ENCODE measurements around the gene NLN. TPM values are rescaled to one million over a fixed set of nuclear protein-coding genes. Genes with fewer than 3 reads are reported as not detected.
"Not testable (repeated sequence)": the region's sequence is repeated elsewhere in the genome, so short reads cannot be mapped to it uniquely, and the experiment has no call there.

The NLN gene
- total RNA-seq, 4 donors from 2014 or later: 6.5 to 11.5 (median 9.8) TPM

DNA sequence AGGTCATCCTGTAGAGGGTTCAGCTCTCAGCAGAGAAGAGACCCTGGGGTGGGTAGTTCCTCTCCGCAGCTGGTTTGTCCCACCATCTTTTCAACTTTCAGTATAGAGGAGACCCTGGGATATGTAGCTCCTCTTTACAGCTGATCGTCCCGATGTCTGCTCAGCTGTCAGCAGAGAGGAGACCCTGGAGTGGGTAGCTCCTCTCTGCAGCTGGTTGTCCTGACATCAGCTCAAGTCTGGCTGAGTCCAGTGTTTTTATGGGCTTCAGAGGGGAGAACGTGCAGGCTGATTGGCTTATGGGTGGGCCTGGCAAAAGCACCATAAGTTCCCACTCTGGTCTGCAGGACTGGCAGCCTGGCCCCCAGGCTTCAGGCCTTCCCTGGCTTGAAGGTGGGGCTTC is 80.8 kb downstream of the NLN start:
- Histone ChIP-seq H3K36me3 (peaks cover 0 to 23% of the 10 kb centered on the region in 2 donors), H3K27ac (no peak overlapping the region), H3K4me3 (no peak overlapping the region), H3K27me3 (no peaks in the 10 kb centered on the region), H3K9me3 (no peaks in the 10 kb centered on the region), H3K4me1 (peaks cover 0 to 15% (median 0%) of the 10 kb centered on the region in 3 donors)
- no CpG with 5 or more reads among the region's 4 CpGs for WGBS, 2 donors (ENCODE audit: low coverage in 1 of 2)
- no peak for ATAC-seq
- TF ChIP-seq POLR2A (IDR thresholded peaks at IDR 0.05): no peak
- TF ChIP-seq EP300 (IDR thresholded peaks at IDR 0.05): no peak
- TF ChIP-seq, protein P1, sequence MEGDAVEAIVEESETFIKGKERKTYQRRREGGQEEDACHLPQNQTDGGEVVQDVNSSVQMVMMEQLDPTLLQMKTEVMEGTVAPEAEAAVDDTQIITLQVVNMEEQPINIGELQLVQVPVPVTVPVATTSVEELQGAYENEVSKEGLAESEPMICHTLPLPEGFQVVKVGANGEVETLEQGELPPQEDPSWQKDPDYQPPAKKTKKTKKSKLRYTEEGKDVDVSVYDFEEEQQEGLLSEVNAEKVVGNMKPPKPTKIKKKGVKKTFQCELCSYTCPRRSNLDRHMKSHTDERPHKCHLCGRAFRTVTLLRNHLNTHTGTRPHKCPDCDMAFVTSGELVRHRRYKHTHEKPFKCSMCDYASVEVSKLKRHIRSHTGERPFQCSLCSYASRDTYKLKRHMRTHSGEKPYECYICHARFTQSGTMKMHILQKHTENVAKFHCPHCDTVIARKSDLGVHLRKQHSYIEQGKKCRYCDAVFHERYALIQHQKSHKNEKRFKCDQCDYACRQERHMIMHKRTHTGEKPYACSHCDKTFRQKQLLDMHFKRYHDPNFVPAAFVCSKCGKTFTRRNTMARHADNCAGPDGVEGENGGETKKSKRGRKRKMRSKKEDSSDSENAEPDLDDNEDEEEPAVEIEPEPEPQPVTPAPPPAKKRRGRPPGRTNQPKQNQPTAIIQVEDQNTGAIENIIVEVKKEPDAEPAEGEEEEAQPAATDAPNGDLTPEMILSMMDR (IDR thresholded peaks at IDR 0.05): no peak
- no peak for TF ChIP-seq POLR2AphosphoS5 (IDR thresholded peaks at IDR 0.05)

DNA sequence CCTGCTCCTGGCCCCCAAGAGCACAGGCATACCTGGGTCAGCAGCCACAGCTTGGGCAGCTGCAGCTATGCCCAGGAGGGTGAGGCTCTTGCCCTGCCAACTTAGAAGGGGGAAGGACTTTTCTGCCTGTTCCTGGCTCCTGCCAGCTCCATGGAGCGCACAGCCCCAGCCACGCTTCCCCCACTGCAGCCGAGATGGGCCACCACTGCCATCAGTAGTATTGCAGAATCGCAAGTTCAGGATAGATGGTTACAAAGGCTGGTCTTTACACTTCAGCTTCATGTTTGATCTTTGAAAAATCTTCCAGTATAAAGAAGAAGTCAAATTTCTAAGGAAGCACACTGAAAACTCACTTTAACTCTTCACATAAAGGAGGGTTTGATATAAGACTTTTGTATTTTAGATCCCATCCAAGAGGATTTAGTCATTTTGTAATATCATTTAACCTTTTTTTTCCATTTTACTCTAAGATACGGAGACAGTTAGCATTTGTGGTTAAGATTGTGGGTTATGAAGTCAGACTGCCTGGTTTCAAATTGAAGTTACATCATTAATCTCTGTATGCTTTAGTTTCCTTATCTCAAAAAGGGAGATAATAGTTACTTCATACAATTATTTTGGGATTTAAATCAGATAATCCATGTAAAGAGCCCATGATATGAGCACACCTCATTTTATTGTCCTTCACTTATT is 81.8 kb downstream of the NLN start:
- H3K27ac ChIP-seq: no peak overlapping the region
- H3K9me3 ChIP-seq: no peaks in the 10 kb centered on the region
- TF ChIP-seq, protein P1 (IDR thresholded peaks at IDR 0.05): no peak
- TF ChIP-seq POLR2A (IDR thresholded peaks at IDR 0.05): no peak
- TF ChIP-seq EP300 (IDR thresholded peaks at IDR 0.05): no peak
- no peak for TF ChIP-seq POLR2AphosphoS5 (IDR thresholded peaks at IDR 0.05)
- no peak overlapping the region for H3K4me3 ChIP-seq
- WGBS, 2 donors (ENCODE audit: low coverage in 1 of 2): 87 to 90% methylated on average over 2 to 5 of the region's 5 CpGs
- H3K27me3 ChIP-seq: no peaks in the 10 kb centered on the region
- H3K4me1 ChIP-seq: peaks cover 0 to 15% (median 0%) of the 10 kb centered on the region in 3 donors
- peaks cover 0 to 19% of the 10 kb centered on the region in 2 donors for H3K36me3 ChIP-seq
- no peak for ATAC-seq

DNA sequence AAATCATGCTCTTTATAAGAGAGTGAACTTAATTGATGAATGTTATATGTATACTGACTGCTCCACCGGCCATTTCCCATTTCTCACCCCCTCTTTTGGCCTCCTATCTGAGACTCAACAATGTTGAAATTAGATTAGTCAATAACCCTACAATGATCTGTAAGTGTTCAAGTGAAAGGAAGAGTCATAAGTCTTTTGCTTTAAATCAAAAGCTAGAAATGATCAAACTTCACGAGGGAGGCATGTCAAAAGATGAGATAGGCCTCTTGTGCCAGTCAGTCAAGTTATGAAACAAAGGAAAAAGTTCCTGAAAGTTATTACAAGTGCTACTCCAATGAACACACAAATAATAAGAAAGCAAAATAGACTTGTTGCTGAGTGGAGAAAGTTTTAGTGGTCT is 83.1 kb downstream of the NLN start:
- H3K4me3 ChIP-seq: no peak overlapping the region
- ATAC-seq: no peak
- 81 to 97% methylated on average over 2 of the region's 2 CpGs for WGBS, 2 donors (ENCODE audit: low coverage in 1 of 2)
- no peaks in the 10 kb centered on the region for H3K27me3 ChIP-seq
- TF ChIP-seq POLR2AphosphoS5 (IDR thresholded peaks at IDR 0.05): no peak
- TF ChIP-seq, protein P1 (IDR thresholded peaks at IDR 0.05): no peak
- H3K36me3 ChIP-seq: peaks cover 0 to 23% of the 10 kb centered on the region in 2 donors
- no peak overlapping the region for H3K27ac ChIP-seq
- peaks cover 0 to 15% (median 0%) of the 10 kb centered on the region in 3 donors for H3K4me1 ChIP-seq
- no peaks in the 10 kb centered on the region for H3K9me3 ChIP-seq

DNA sequence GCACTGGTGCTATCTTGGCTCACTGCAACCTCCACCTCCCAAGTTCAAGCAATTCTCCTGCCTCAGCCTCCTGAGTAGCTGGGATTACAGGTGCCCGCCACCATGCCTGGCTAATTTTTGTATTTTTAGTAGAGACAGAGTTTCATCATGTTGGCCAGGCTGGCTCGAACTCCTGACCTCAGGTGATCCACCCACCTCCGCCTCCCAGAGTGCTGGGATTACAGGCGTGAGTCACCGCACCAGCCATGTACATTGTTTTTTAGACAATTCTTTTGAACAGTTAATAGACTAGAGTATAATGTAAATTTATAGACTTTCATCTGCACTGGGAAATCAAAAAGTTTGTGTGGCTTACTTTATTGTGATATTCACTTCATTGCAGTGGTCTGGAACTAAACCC is 85.5 kb downstream of the NLN start:
- 80 to 97% methylated on average over 1 to 4 of the region's 5 CpGs for WGBS, 2 donors (ENCODE audit: low coverage in 1 of 2)
- H3K27ac ChIP-seq, H3K4me3 ChIP-seq, ATAC-seq, H3K9me3 ChIP-seq, H3K4me1 ChIP-seq, H3K27me3 ChIP-seq: not testable (repeated sequence)
- H3K36me3 ChIP-seq: peaks cover 0 to 33% of the 10 kb centered on the region in 2 donors

DNA sequence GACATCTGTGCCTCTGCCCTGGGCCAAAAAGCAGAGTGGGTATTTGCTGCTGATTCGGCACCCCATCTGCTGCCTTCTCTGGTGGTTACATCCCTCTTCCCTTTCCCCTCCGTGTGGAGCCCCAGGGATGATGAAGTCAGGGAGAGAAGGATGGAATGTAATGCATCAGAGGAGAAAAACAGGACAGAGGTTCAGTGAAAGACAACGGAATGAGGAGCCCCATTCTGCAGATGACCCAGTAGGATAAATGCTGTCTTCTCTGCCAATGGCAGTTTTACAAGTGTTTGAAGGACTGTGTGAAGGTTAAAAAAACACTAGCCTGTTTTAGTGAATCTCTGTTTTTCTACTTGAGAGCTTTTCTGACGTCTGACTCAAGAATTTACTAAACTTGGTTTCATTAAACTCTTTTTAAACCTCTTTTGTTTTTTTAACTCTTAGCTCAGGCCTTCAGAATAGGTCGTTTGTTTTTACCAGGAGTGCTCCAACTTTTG is 86.3 kb downstream of the NLN start:
- TF ChIP-seq POLR2AphosphoS5 (IDR thresholded peaks at IDR 0.05) (no peak), POLR2A (IDR thresholded peaks at IDR 0.05) (no peak), EP300 (IDR thresholded peaks at IDR 0.05) (no peak)
- TF ChIP-seq, protein P1 (IDR thresholded peaks at IDR 0.05): no peak
- no peaks in the 10 kb centered on the region for H3K4me1 ChIP-seq
- H3K36me3 ChIP-seq: peaks cover 0 to 35% of the 10 kb centered on the region in 2 donors
- ATAC-seq: no peak
- no peak overlapping the region for H3K27ac ChIP-seq
- no peak overlapping the region for H3K4me3 ChIP-seq
- no peaks in the 10 kb centered on the region for H3K27me3 ChIP-seq
- WGBS, 2 donors (ENCODE audit: low coverage in 1 of 2): 46 to 48% methylated on average over 3 to 5 of the region's 5 CpGs
- H3K9me3 ChIP-seq: no peaks in the 10 kb centered on the region
